Nephron (organoid): ENCODE measurements around the gene RSPH6A.

Experiments used
- H3K27ac Mint-ChIP-seq, 3 experiments: 2 replicates each; pipeline ENCODE4 v1.8.0; 2020; ENCODE audit warnings: mixed read lengths in 3 of 3, mild to moderate bottlenecking in 2 of 3, moderate library complexity in 1 of 3
- H3K27me3 Mint-ChIP-seq: 2 replicates; pipeline ENCODE4 v1.8.0; 2021; ENCODE audit warnings: low read depth, mild to moderate bottlenecking, moderate library complexity, mixed read lengths
- H3K36me3 Mint-ChIP-seq: 2 replicates; pipeline ENCODE4 v1.8.0; 2020; ENCODE audit warnings: low read depth, mixed read lengths
- H3K4me1 Mint-ChIP-seq: 2 replicates; pipeline ENCODE4 v1.8.0; 2020; ENCODE audit warnings: mixed read lengths
- H3K4me3 Mint-ChIP-seq, 3 experiments: 2 replicates each; pipeline ENCODE4 v1.8.0; 2020; ENCODE audit warnings: mild to moderate bottlenecking in 3 of 3, mixed read lengths in 3 of 3, moderate library complexity in 2 of 3
- H3K9me3 Mint-ChIP-seq: 2 replicates; pipeline ENCODE4 v1.8.0; 2020; ENCODE audit warnings: mixed read lengths
- TF ChIP-seq, protein P1 (sequence below), 3 experiments: fragments of 200-600 bp; sonication (generic); IDR thresholded peaks; one replicate each; pipeline ENCODE4 v1.5.0; 2021; ENCODE audit warnings: antibody characterized with exemption in 3 of 3; ENCODE audit not compliant: unreplicated experiment in 3 of 3

RSPH6A gene

DNA sequence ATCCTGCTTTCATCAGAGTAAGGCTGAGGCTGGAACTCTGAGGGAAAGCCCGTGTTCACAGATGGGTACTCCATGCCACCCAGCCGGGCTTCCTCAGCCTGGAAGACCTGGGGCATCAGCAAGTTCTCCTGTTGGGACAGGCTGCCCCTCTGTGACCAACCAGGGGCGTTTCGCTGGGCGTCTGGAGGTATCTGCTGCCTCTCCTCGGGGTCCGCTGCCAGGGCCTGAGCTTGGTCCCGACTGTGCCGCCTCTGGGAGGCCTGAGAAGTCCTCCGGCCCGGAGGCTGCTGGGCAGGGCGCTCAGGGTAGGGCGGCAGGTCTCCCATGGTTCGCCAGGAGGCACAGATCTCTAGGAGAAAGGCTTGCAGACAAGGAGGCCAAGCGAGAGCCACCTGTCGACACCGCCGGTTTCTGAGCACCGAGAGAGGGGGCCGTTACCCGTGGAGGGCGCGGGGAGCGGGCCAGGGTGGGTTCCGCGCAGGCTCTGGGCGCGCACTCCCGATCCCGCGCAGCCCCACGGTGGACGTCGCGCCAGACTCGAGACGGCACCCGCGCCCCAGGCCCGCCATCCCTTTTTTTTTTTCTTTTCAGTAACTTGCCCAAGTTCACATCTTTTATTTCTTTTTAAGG, at the start of gene RSPH6A:
TSS of gene RSPH6A (minus strand) at position 458 of the 630 bp plus-strand sequence. CDS start at position 326, 132 bp downstream.
- H3K27me3 Mint-ChIP-seq: peaks cover 3% of the 10 kb centered on the region
- H3K9me3 Mint-ChIP-seq: no peaks in the 10 kb centered on the region
- H3K27ac Mint-ChIP-seq: peak within 1 kb of the TSS; percentile 64 to 90 (median 70)
- peaks cover 4% of the 10 kb centered on the region for H3K36me3 Mint-ChIP-seq
- TF ChIP-seq, protein P1, sequence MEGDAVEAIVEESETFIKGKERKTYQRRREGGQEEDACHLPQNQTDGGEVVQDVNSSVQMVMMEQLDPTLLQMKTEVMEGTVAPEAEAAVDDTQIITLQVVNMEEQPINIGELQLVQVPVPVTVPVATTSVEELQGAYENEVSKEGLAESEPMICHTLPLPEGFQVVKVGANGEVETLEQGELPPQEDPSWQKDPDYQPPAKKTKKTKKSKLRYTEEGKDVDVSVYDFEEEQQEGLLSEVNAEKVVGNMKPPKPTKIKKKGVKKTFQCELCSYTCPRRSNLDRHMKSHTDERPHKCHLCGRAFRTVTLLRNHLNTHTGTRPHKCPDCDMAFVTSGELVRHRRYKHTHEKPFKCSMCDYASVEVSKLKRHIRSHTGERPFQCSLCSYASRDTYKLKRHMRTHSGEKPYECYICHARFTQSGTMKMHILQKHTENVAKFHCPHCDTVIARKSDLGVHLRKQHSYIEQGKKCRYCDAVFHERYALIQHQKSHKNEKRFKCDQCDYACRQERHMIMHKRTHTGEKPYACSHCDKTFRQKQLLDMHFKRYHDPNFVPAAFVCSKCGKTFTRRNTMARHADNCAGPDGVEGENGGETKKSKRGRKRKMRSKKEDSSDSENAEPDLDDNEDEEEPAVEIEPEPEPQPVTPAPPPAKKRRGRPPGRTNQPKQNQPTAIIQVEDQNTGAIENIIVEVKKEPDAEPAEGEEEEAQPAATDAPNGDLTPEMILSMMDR (IDR thresholded peaks at IDR 0.05; ENCODE audit: unreplicated experiment in 3 of 3): peak in 1 of 3 experiments; percentile 5
- peaks cover 5% of the 10 kb centered on the region for H3K4me1 Mint-ChIP-seq
- peak within 1 kb of the TSS; percentile 91 to 94 (median 92) for H3K4me3 Mint-ChIP-seq

DNA sequence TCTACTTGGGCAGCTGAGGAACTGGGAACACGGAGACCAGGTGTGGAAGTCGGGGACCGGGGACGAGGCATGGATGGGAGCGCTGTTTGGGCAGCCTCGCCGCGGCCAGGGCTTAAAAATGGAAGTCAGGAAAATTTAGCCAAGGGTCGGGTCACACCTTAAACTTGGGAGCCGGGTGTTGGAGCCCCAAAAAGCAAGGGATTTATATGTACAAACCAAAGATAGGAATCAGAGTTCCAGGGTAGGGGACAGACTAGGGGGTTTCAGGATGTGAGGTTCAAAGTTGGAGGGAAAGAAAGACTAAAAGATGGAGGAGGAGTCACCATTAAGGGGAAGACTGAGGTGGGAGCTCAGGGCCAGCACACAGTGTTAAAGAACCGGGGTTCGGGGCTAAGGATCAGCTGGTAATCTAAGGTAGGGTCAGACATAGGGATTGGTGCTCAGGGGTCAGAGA, 49.5 kb upstream of the RSPH6A start:
- Mint-ChIP-seq H3K27ac (no peak overlapping the region), H3K36me3 (no peaks in the 10 kb centered on the region), H3K9me3 (no peaks in the 10 kb centered on the region), H3K4me1 (peaks cover 9% of the 10 kb centered on the region), H3K27me3 (peaks cover 60% of the 10 kb centered on the region), H3K4me3 (peak overlapping the region; percentile 70 to 74 (median 73))
- TF ChIP-seq, protein P1 (IDR thresholded peaks at IDR 0.05; ENCODE audit: unreplicated experiment in 3 of 3): no peak

DNA sequence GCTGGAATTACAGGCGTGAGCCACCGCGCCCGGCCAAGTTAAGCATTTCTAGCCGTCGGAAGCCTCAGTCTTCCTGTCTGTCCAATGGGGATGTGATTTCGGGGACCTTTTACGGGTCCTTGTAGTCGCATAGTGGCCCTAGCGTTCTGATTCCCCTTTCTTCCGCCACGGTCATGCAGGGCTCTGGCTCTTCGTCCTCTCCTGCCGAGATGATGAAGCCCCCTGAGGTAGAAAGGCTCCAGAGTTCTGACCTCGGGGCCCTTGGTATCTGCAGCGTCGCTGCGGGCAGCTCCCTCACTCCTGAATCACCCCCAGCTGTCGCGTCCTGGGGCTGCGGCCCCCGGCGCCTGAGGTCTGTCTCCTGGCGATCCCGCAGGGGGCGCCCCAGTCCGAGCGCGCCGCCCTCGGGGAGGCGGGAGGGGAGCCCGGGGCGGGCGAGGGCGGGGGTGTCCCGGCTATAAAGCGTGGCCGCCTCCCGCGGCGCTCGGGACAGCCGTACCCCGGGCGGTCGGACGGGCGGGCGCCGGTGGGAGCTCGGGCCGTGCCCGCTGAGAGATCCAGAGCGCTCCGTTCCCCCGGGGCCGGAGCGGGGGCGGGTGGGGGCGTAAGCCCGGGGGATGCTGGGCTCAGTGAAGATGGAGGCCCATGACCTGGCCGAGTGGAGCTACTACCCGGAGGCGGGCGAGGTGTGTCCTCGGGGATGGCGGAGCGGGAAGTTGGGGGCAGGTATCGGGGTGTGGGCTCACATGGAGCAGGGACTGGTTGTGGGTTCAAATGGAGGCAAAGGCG, 48.9 kb upstream of the RSPH6A start, which contains the start of gene FOXA3:
TSS of gene FOXA3 (plus strand) at position 487 of the 789 bp plus-strand sequence. CDS start at position 618, 131 bp downstream.
- Mint-ChIP-seq H3K4me3 (peak within 1 kb of the TSS; percentile 93 to 97 (median 93)), H3K27me3 (peaks cover 60% of the 10 kb centered on the region), H3K27ac (peak within 1 kb of the TSS; percentile 84 to 96 (median 94)), H3K36me3 (peaks cover 6% of the 10 kb centered on the region), H3K9me3 (no peaks in the 10 kb centered on the region), H3K4me1 (peaks cover 9% of the 10 kb centered on the region)
- TF ChIP-seq, protein P1 (IDR thresholded peaks at IDR 0.05; ENCODE audit: unreplicated experiment in 3 of 3): peak; percentile 47 to 61 (median 53)

DNA sequence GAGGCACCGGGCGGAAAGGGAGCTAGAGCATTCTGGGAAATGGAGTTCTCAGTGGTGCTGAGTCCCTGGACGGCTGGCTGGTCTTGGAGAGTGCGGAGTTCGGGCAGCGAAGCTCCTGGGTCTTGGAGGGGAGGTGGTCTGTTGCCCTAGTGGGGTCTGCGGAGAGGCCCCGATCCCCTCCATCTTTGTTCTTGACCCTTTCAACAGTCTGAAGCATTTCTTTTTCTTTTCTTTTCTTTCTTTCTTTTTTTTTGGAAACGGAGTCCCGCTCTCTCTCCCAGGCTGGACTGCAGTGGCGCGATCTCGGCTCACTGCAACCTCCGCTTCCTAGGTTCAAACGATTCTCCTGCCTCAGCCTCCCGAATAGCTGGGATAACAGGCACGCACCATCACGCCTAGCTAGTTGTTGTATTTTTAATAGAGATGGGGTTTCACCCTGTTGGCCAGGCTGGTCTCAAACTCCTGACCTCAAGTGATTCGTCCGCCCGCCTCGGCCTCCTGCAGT, 48.3 kb upstream of the RSPH6A start:
- Mint-ChIP-seq H3K9me3 (no peaks in the 10 kb centered on the region), H3K27ac (peak overlapping the region; percentile 84 to 96 (median 94)), H3K27me3 (peaks cover 60% of the 10 kb centered on the region), H3K36me3 (peaks cover 12% of the 10 kb centered on the region), H3K4me3 (peak overlapping the region; percentile 93 to 97 (median 93)), H3K4me1 (peaks cover 9% of the 10 kb centered on the region)
- TF ChIP-seq, protein P1 (IDR thresholded peaks at IDR 0.05; ENCODE audit: unreplicated experiment in 3 of 3): no peak

DNA sequence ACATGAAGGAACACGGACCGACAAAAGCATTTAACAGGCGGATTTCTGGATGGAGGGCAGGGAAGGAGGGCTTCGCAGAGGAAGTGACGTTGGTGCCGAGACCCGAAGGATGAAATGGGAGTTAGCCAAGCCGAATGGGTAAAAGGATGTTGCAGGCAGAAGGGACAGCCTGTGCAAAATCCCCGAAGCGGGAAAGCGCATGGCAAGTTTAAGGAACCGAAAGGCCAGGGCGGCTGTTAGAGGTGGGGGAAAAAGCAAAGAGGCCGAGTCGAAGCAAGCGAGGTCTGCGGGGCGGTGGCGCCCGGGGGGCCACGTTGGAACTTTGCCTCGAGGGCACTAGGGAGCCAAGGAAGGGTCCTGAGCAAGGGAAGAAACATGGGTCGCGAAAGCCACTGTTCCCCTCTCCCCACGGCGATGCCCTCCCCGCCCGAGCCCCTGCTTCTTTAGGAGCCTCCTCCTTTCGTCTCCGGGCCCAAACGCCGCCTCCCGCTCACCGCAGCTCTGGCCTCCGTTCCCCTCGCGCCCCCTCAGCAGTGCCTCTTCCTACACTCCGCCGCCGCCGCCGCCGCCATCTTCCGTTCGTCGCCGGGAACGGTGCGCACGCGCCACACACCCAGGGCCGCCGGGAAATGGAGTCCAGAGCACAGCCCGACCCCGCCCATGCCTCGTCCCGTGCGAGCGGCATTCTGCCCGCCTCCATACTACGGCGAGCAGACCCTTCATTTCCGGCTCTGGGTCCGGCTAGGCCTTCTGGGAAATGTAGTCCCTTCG, 47.6 kb upstream of the RSPH6A start, which contains the start of gene SYMPK:
TSS of gene SYMPK (minus strand) at position 584 of the 771 bp plus-strand sequence. CDS start 8,652 bp downstream, outside the sequence.
- TF ChIP-seq, protein P1 (IDR thresholded peaks at IDR 0.05; ENCODE audit: unreplicated experiment in 3 of 3): no peak
- H3K36me3 Mint-ChIP-seq: peaks cover 17% of the 10 kb centered on the region

More for the DNA sequence above, 47.6 kb upstream of the RSPH6A start, which contains the start of gene SYMPK:
- peaks cover 9% of the 10 kb centered on the region for H3K4me1 Mint-ChIP-seq
- peak within 1 kb of the TSS; percentile 84 to 96 (median 94) for H3K27ac Mint-ChIP-seq
- H3K9me3 Mint-ChIP-seq: no peaks in the 10 kb centered on the region
- H3K27me3 Mint-ChIP-seq: peaks cover 55% of the 10 kb centered on the region
- peak within 1 kb of the TSS; percentile 93 to 97 (median 93) for H3K4me3 Mint-ChIP-seq
